Effector CD4-positive, alpha-beta T cell (primary cell): ENCODE results near the gene EDIL3.

Experiments used
- DNase-seq: peaks from one replicate; pipeline ENCODE4 v3.0.0-alpha.2; 2020

The EDIL3 gene

GRCh38 chr5:83946516-83946915 lies 438.2 kb downstream of the EDIL3 start:
- no peak for DNase-seq

- DNase-seq, result no peak
Observed at GRCh38 chr5:83942155-83942554, 442.5 kb downstream of the EDIL3 start.

- DNase-seq, result no peak
Observed at GRCh38 chr5:83937837-83938236, 446.8 kb downstream of the EDIL3 start.

GRCh38 chr5:83931969-83932368 lies 452.7 kb downstream of the EDIL3 start:
- no peak for DNase-seq

- no peak for DNase-seq
Observed at GRCh38 chr5:83927140-83927733, 457.4 kb downstream of the EDIL3 start.

- DNase-seq, result no peak
Observed at GRCh38 chr5:83925955-83926337, 458.7 kb downstream of the EDIL3 start.

GRCh38 chr5:83925321-83925954 lies 459.2 kb downstream of the EDIL3 start:
- DNase-seq, result no peak

- no peak for DNase-seq
Observed at GRCh38 chr5:83924891-83925290, 459.8 kb downstream of the EDIL3 start.

GRCh38 chr5:83924171-83924570 lies 460.5 kb downstream of the EDIL3 start:
- no peak for DNase-seq

- no peak for DNase-seq
Observed at GRCh38 chr5:83922699-83923098, 462.0 kb downstream of the EDIL3 start.

GRCh38 chr5:83921666-83922193 lies 462.9 kb downstream of the EDIL3 start:
- DNase-seq, result no peak

GRCh38 chr5:83919071-83920041 lies 465.3 kb downstream of the EDIL3 start:
- no peak for DNase-seq

- DNase-seq, result no peak
Observed at GRCh38 chr5:83917261-83917908, 467.3 kb downstream of the EDIL3 start.

GRCh38 chr5:83914662-83915418 lies 469.8 kb downstream of the EDIL3 start:
- no peak for DNase-seq

- DNase-seq, result no peak
Observed at GRCh38 chr5:83914199-83914598, 470.5 kb downstream of the EDIL3 start.

GRCh38 chr5:83913593-83913992 lies 471.1 kb downstream of the EDIL3 start:
- no peak for DNase-seq

GRCh38 chr5:83911367-83911919 lies 473.2 kb downstream of the EDIL3 start:
- no peak for DNase-seq

GRCh38 chr5:83900306-83900705 lies 484.4 kb downstream of the EDIL3 start:
- no peak for DNase-seq

GRCh38 chr5:83899326-83899970 lies 485.2 kb downstream of the EDIL3 start:
- no peak for DNase-seq

- DNase-seq, result no peak
Observed at GRCh38 chr5:83895860-83896259, 488.8 kb downstream of the EDIL3 start.

GRCh38 chr5:83891261-83891660 lies 493.4 kb downstream of the EDIL3 start:
- DNase-seq, result no peak
